ENCODE data around the gene RAB3C.
"Not testable (repeated sequence)": the region's sequence is repeated elsewhere in the genome, so short reads cannot be mapped to it uniquely, and the experiment has no call there.

Gene RAB3C

GRCh38 chr5:58675341-58675740 lies 92.5 kb downstream of the RAB3C start:
- no peak for DNase-seq (ENCODE audit: low read depth in 2 of 2)

- DNase-seq (ENCODE audit: low read depth in 2 of 2), result no peak
Measured at GRCh38 chr5:58677650-58678049, 94.8 kb downstream of the RAB3C start.

GRCh38 chr5:58680503-58680902 lies 97.6 kb downstream of the RAB3C start:
- no peak for DNase-seq (ENCODE audit: low read depth in 2 of 2)

- no peak for DNase-seq (ENCODE audit: low read depth in 2 of 2)
Measured at GRCh38 chr5:58681943-58682342, 99.1 kb downstream of the RAB3C start.

- DNase-seq (ENCODE audit: low read depth in 2 of 2), result no peak
Measured at GRCh38 chr5:58683567-58683966, 100.7 kb downstream of the RAB3C start.

GRCh38 chr5:58687079-58687478 lies 104.2 kb downstream of the RAB3C start:
- DNase-seq (ENCODE audit: low read depth in 2 of 2), result no peak

- no peak for DNase-seq (ENCODE audit: low read depth in 2 of 2)
Measured at GRCh38 chr5:58687595-58687994, 104.7 kb downstream of the RAB3C start.

GRCh38 chr5:58699088-58699761 lies 116.3 kb downstream of the RAB3C start:
- not testable (repeated sequence) for DNase-seq (ENCODE audit: low read depth in 2 of 2)

GRCh38 chr5:58699762-58700118 lies 116.9 kb downstream of the RAB3C start:
- DNase-seq (ENCODE audit: low read depth in 2 of 2), result no peak

- DNase-seq (ENCODE audit: low read depth in 2 of 2), result no peak
Measured at GRCh38 chr5:58703925-58704555, 121.2 kb downstream of the RAB3C start.

- no peak for DNase-seq (ENCODE audit: low read depth in 2 of 2)
Measured at GRCh38 chr5:58706736-58707135, 123.9 kb downstream of the RAB3C start.

- no peak for DNase-seq (ENCODE audit: low read depth in 2 of 2)
Measured at GRCh38 chr5:58708456-58708855, 125.6 kb downstream of the RAB3C start.

GRCh38 chr5:58710425-58710824 lies 127.5 kb downstream of the RAB3C start:
- DNase-seq (ENCODE audit: low read depth in 2 of 2), result not testable (repeated sequence)

GRCh38 chr5:58710871-58711270 lies 128.0 kb downstream of the RAB3C start:
- DNase-seq (ENCODE audit: low read depth in 2 of 2), result no peak

GRCh38 chr5:58711965-58712364 lies 129.1 kb downstream of the RAB3C start:
- no peak for DNase-seq (ENCODE audit: low read depth in 2 of 2)

GRCh38 chr5:58714046-58714445 lies 131.2 kb downstream of the RAB3C start:
- no peak for DNase-seq (ENCODE audit: low read depth in 2 of 2)

GRCh38 chr5:58715997-58716656 lies 133.3 kb downstream of the RAB3C start:
- DNase-seq (ENCODE audit: low read depth in 2 of 2), result no peak

GRCh38 chr5:58716713-58717112 lies 133.8 kb downstream of the RAB3C start:
- no peak for DNase-seq (ENCODE audit: low read depth in 2 of 2)

GRCh38 chr5:58717303-58718007 lies 134.6 kb downstream of the RAB3C start:
- no peak for DNase-seq (ENCODE audit: low read depth in 2 of 2)

GRCh38 chr5:58718269-58718978 lies 135.5 kb downstream of the RAB3C start:
- no peak for DNase-seq (ENCODE audit: low read depth in 2 of 2)

GRCh38 chr5:58722160-58722559 lies 139.3 kb downstream of the RAB3C start:
- no peak for DNase-seq (ENCODE audit: low read depth in 2 of 2)

- DNase-seq (ENCODE audit: low read depth in 2 of 2), result no peak
Measured at GRCh38 chr5:58724992-58725391, 142.1 kb downstream of the RAB3C start.

Measured in stimulated activated CD8-positive, alpha-beta memory T cell treated with anti-CD3 and anti-CD28 coated beads, Interleukin-7, amount 100 ng/mL, for 1 hour (primary cell).